Osteocyte (in vitro differentiated cells): ENCODE data around the gene PDZD4. TPM values are rescaled to one million over a fixed set of nuclear protein-coding genes. Genes with fewer than 3 reads are reported as not detected.

Experiments
- DNase-seq: peaks from one replicate; pipeline ENCODE4 v3.0.0; 2021; ENCODE audit warnings: mixed read lengths; ENCODE audit not compliant: unreplicated experiment; ENCODE audit errors: extremely low spot score
- H3K27ac Mint-ChIP-seq: one replicate; pipeline ENCODE4 v1.8.0; 2021; ENCODE audit warnings: mild to moderate bottlenecking, mixed read lengths; ENCODE audit not compliant: unreplicated experiment
- H3K27me3 Mint-ChIP-seq: one replicate; pipeline ENCODE4 v1.8.0; 2021; ENCODE audit warnings: mixed read lengths; ENCODE audit not compliant: unreplicated experiment
- H3K36me3 Mint-ChIP-seq: one replicate; pipeline ENCODE4 v1.8.0; 2021; ENCODE audit warnings: mixed read lengths; ENCODE audit not compliant: unreplicated experiment
- H3K4me1 Mint-ChIP-seq: one replicate; pipeline ENCODE4 v1.8.0; 2021; ENCODE audit warnings: mixed read lengths; ENCODE audit not compliant: unreplicated experiment
- H3K4me3 Mint-ChIP-seq: one replicate; pipeline ENCODE4 v1.8.0; 2021; ENCODE audit warnings: mild to moderate bottlenecking, moderate library complexity, mixed read lengths; ENCODE audit not compliant: unreplicated experiment
- H3K9me3 Mint-ChIP-seq: one replicate; pipeline ENCODE4 v1.8.0; 2021; ENCODE audit warnings: mixed read lengths; ENCODE audit not compliant: unreplicated experiment
- CTCF ChIP-seq: fragments of 200-600 bp; sonication (generic); IDR thresholded peaks from 2 replicates; pipeline ENCODE4 v1.5.0; 2021; ENCODE audit warnings: antibody characterized with exemption, mild to moderate bottlenecking, moderate library complexity
- total RNA-seq: library from RNA; stranded (reverse); gene quantifications from 2 replicates; pipeline ENCODE4 v1.2.1, GENCODE V29; 2021

PDZD4 gene
- total RNA-seq, 1 donor from 2014 or later = 23.9 TPM

- Mint-ChIP-seq H3K27ac (no peak overlapping the region), H3K9me3 (no peaks in the 10 kb centered on the region), H3K4me3 (no peak overlapping the region), H3K36me3 (no peaks in the 10 kb centered on the region), H3K27me3 (no peaks in the 10 kb centered on the region), H3K4me1 (no peaks in the 10 kb centered on the region)
- DNase-seq = no peak
- no peak for TF ChIP-seq CTCF
These were observed 23.3 kb downstream of the PDZD4 start for GRCh38 chrX:153806999-153807575.

GRCh38 chrX:153805436-153805835, 24.9 kb downstream of the PDZD4 start:
- Mint-ChIP-seq H3K9me3 (no peaks in the 10 kb centered on the region), H3K27ac (no peak overlapping the region), H3K4me1 (no peaks in the 10 kb centered on the region), H3K36me3 (no peaks in the 10 kb centered on the region), H3K4me3 (no peak overlapping the region), H3K27me3 (no peaks in the 10 kb centered on the region)
- TF ChIP-seq CTCF = no peak
- no peak for DNase-seq

GRCh38 chrX:153804621-153805020, 25.7 kb downstream of the PDZD4 start:
- Mint-ChIP-seq H3K4me3 (no peak overlapping the region), H3K4me1 (no peaks in the 10 kb centered on the region), H3K27me3 (no peaks in the 10 kb centered on the region), H3K9me3 (no peaks in the 10 kb centered on the region), H3K36me3 (no peaks in the 10 kb centered on the region), H3K27ac (no peak overlapping the region)
- DNase-seq = no peak
- TF ChIP-seq CTCF = no peak

- H3K27ac Mint-ChIP-seq = no peak overlapping the region
- H3K4me1 Mint-ChIP-seq = no peaks in the 10 kb centered on the region
- H3K27me3 Mint-ChIP-seq = no peaks in the 10 kb centered on the region
- H3K4me3 Mint-ChIP-seq = no peak overlapping the region
- DNase-seq = no peak
- H3K9me3 Mint-ChIP-seq = no peaks in the 10 kb centered on the region
- no peaks in the 10 kb centered on the region for H3K36me3 Mint-ChIP-seq
- TF ChIP-seq CTCF = no peak
These were observed 26.2 kb downstream of the PDZD4 start for GRCh38 chrX:153804100-153804595.

- no peak for DNase-seq
- Mint-ChIP-seq H3K27ac (no peak overlapping the region), H3K27me3 (no peaks in the 10 kb centered on the region), H3K36me3 (no peaks in the 10 kb centered on the region), H3K9me3 (no peaks in the 10 kb centered on the region), H3K4me3 (no peak overlapping the region), H3K4me1 (no peaks in the 10 kb centered on the region)
- TF ChIP-seq CTCF = no peak
These were observed 26.9 kb downstream of the PDZD4 start for GRCh38 chrX:153803211-153804099.
